ENCODE measurements around the gene NPY.

Gene NPY

GRCh38 chr7:24316340-24316739 lies 32.4 kb downstream of the NPY start:
- DNase-seq: no peak

- no peak for DNase-seq
These were observed 34.3 kb downstream of the NPY start for GRCh38 chr7:24318326-24318725.

GRCh38 chr7:24319209-24319608 lies 35.2 kb downstream of the NPY start:
- no peak for DNase-seq

- DNase-seq: no peak
These were observed 40.0 kb downstream of the NPY start for GRCh38 chr7:24323961-24324480.

- no peak for DNase-seq
These were observed 41.7 kb downstream of the NPY start for GRCh38 chr7:24325708-24326107.

GRCh38 chr7:24328050-24328449 lies 44.1 kb downstream of the NPY start:
- no peak for DNase-seq

- DNase-seq: no peak
These were observed 44.9 kb downstream of the NPY start for GRCh38 chr7:24328894-24329293.

GRCh38 chr7:24334012-24334411 lies 50.0 kb downstream of the NPY start:
- DNase-seq: no peak

- DNase-seq: no peak
These were observed 50.6 kb downstream of the NPY start for GRCh38 chr7:24334627-24335026.

- no peak for DNase-seq
These were observed 52.5 kb downstream of the NPY start for GRCh38 chr7:24336461-24336860.

- DNase-seq: no peak
These were observed 53.2 kb downstream of the NPY start for GRCh38 chr7:24337180-24337579.

GRCh38 chr7:24339575-24339974 lies 55.6 kb downstream of the NPY start:
- DNase-seq: no peak

- DNase-seq: no peak
These were observed 56.7 kb downstream of the NPY start for GRCh38 chr7:24340727-24341126.

All from OCI-M1 (cell line).